Measurements from ENCODE around the gene ARHGEF7. TPM values are rescaled to one million over a fixed set of nuclear protein-coding genes. Genes with fewer than 3 reads are reported as not detected.

Gene ARHGEF7
- total RNA-seq, 4 donors from 2014 or later = 11.5 to 57.2 (median 36.5) TPM

DNA sequence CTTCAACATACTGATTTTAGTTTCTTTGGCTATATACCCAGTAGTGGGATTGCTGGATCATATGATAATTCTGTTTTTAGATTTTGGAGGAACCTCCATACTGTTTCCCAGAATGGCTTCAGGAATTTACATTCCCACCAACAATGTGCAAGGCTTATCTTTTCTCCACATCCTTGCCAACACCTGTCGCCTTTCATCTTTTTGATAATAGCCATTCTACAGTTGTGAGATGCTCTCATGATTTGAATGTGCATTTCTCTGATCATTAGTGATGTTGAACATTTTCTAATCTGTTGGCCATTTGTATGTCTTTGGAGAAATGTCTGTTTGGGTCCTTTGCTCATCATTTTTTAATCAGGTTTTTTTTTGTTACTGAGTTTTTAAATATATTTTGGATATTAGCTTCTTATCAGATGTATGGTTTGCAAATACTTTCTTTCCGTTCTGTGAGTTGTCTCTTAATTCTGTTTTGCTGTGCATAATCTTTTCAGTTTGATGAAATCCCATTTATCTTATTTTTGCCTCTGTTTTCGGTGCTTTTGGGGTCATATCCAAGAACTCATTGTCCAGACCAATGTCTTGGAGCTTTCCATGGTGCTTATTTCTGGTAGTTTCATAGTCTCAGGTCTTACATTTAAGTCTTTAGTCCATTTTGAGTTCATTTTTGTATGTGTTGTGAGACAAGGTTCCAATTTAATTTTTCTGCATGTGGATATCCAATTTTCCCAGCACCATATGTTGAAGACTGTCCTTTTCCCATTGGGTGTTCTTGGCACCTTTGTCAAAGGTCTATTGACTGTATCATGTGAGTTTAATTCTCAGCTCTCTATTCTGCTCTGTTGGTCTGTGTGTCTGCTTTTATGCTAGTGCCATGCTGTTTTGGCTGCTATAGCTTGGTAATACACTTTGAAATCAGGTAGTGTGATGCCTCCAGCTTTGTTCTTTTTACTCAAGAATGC lies 44.5 kb downstream of the ARHGEF7 start:
- intact Hi-C loops (cut with DNase I) = no loop called here

GRCh38 chr13:111160648-111161047 lies 45.5 kb downstream of the ARHGEF7 start:
- 79 to 91% methylated on average over 3 of the region's 3 CpGs for WGBS, 2 donors
- Histone ChIP-seq H3K27me3 (no peaks in the 10 kb centered on the region), H3K4me3 (no peak overlapping the region), H3K4me1 (peaks cover 0 to 38% (median 6%) of the 10 kb centered on the region in 3 donors), H3K27ac (no peak overlapping the region), H3K36me3 (peaks cover 0 to 45% (median 0%) of the 10 kb centered on the region in 3 donors), H3K9me3 (no peaks in the 10 kb centered on the region)
- TF ChIP-seq POLR2A (IDR thresholded peaks at IDR 0.05) = no peak
- TF ChIP-seq, protein P1, sequence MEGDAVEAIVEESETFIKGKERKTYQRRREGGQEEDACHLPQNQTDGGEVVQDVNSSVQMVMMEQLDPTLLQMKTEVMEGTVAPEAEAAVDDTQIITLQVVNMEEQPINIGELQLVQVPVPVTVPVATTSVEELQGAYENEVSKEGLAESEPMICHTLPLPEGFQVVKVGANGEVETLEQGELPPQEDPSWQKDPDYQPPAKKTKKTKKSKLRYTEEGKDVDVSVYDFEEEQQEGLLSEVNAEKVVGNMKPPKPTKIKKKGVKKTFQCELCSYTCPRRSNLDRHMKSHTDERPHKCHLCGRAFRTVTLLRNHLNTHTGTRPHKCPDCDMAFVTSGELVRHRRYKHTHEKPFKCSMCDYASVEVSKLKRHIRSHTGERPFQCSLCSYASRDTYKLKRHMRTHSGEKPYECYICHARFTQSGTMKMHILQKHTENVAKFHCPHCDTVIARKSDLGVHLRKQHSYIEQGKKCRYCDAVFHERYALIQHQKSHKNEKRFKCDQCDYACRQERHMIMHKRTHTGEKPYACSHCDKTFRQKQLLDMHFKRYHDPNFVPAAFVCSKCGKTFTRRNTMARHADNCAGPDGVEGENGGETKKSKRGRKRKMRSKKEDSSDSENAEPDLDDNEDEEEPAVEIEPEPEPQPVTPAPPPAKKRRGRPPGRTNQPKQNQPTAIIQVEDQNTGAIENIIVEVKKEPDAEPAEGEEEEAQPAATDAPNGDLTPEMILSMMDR (IDR thresholded peaks at IDR 0.05) = no peak
- intact Hi-C loops (cut with DNase I) = no loop called here
- no peak for DNase-seq

More for the DNA sequence above, 44.5 kb downstream of the ARHGEF7 start:
- Histone ChIP-seq H3K4me3 (no peak overlapping the region), H3K27me3 (no peaks in the 10 kb centered on the region), H3K36me3 (peaks cover 0 to 39% (median 0%) of the 10 kb centered on the region in 3 donors), H3K27ac (no peak overlapping the region), H3K9me3 (no peaks in the 10 kb centered on the region), H3K4me1 (peaks cover 3 to 39% (median 11%) of the 10 kb centered on the region in 3 donors)
- 92 to 95% methylated on average over 3 of the region's 3 CpGs for WGBS, 2 donors
- DNase-seq = no peak
- TF ChIP-seq POLR2A (IDR thresholded peaks at IDR 0.05) = no peak
- TF ChIP-seq, protein P1 (IDR thresholded peaks at IDR 0.05) = no peak

- WGBS, 2 donors = 77 to 85% methylated on average over 5 of the region's 5 CpGs
- no peak for DNase-seq
- Histone ChIP-seq H3K27ac (no peak overlapping the region), H3K4me3 (no peak overlapping the region), H3K27me3 (no peaks in the 10 kb centered on the region), H3K36me3 (peaks cover 0 to 45% (median 0%) of the 10 kb centered on the region in 3 donors), H3K9me3 (no peaks in the 10 kb centered on the region), H3K4me1 (peaks cover 0 to 39% (median 6%) of the 10 kb centered on the region in 3 donors)
- TF ChIP-seq, protein P1 (IDR thresholded peaks at IDR 0.05) = no peak
- intact Hi-C loops (cut with DNase I) = no loop called here
These were observed 46.8 kb downstream of the ARHGEF7 start for GRCh38 chr13:111161601-111162600.

DNA sequence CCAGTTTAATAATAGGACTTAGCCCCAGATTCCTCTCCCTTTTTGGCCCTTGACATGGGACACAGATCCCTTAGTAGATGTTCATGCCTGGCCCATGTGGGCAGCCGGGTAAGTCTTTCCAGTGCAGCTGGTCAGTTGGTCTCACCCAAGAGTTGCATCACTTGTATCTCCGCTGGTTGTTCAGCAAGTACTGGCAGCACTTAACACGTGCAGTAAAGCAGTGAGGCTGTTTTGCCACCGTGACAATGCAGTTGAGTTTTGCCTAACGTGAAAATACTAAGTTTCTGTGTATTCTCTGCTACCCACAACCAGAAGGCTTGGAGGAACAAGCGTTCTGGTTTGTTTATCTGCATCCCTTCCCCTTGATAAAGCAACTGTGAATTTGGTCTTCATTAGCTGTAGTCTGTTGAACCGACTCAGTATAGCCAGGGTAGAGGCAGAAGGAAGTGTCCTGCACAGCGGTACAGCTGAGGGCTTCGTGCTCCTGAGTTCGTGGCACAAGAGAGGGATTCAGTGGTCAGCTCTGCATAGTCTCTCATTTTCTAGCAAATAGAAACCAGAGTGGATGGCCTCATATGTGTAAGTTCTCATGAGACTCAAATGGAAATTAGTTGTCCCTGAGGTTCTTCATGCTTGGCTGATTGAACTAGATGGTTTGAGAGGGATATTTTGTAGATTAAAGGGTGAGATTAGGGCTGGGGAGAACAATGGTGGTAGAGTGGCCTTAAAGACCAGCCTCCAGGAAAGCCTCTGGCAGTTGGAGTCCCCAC lies 50.3 kb downstream of the ARHGEF7 start:
- H3K9me3 ChIP-seq = no peaks in the 10 kb centered on the region

More for the DNA sequence above, 50.3 kb downstream of the ARHGEF7 start:
- intact Hi-C loops (cut with DNase I) = no loop called here
- Histone ChIP-seq H3K4me3 (no peak overlapping the region), H3K36me3 (peaks cover 0 to 44% (median 0%) of the 10 kb centered on the region in 3 donors), H3K27me3 (no peaks in the 10 kb centered on the region), H3K4me1 (peaks cover 0 to 37% (median 0%) of the 10 kb centered on the region in 3 donors), H3K27ac (no peak overlapping the region)
- DNase-seq = no peak
- 86 to 97% methylated on average over 10 of the region's 10 CpGs for WGBS, 2 donors
- TF ChIP-seq POLR2A (IDR thresholded peaks at IDR 0.05) = no peak
- TF ChIP-seq, protein P1 (IDR thresholded peaks at IDR 0.05) = no peak
